ENCODE results near the gene AGBL1. TPM values are rescaled to one million over a fixed set of nuclear protein-coding genes. Genes with fewer than 3 reads are reported as not detected.

AGBL1 gene
- total and polyA plus RNA-seq, 9 donors = under 0.01 to 0.02 TPM; not detected in 7

DNA sequence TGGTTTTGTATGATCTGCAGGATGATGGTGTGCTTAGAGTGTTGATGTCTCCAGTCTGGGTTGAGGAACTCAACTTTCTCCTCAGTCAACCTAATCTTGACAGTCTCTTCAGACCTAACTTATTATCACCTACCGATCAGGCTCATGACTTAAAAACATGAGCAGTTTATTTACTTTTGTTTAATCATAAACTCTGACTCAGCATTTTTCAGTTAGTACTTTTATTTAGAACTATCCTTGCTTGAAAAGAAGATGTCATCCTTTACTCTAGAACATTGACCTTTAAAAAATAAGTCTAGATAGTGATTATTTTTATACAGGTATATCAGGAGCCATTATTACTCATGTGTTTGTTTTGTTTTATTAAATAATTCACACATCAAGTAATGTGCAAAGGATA is 414.8 kb downstream of the AGBL1 start:
- intact Hi-C loops (cut with DNase I) = loop anchor here in 1 of 4 donors (10.0 kb wide), 1 partner anchor 60 kb away; no protein-coding TSS in a partner anchor
- TF ChIP-seq, protein P1, sequence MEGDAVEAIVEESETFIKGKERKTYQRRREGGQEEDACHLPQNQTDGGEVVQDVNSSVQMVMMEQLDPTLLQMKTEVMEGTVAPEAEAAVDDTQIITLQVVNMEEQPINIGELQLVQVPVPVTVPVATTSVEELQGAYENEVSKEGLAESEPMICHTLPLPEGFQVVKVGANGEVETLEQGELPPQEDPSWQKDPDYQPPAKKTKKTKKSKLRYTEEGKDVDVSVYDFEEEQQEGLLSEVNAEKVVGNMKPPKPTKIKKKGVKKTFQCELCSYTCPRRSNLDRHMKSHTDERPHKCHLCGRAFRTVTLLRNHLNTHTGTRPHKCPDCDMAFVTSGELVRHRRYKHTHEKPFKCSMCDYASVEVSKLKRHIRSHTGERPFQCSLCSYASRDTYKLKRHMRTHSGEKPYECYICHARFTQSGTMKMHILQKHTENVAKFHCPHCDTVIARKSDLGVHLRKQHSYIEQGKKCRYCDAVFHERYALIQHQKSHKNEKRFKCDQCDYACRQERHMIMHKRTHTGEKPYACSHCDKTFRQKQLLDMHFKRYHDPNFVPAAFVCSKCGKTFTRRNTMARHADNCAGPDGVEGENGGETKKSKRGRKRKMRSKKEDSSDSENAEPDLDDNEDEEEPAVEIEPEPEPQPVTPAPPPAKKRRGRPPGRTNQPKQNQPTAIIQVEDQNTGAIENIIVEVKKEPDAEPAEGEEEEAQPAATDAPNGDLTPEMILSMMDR (IDR thresholded peaks at IDR 0.05) = no peak
- TF ChIP-seq EP300 (IDR thresholded peaks at IDR 0.05) = no peak
- TF ChIP-seq POLR2A (IDR thresholded peaks at IDR 0.05) = no peak
- WGBS, 3 donors = 76 to 93% (median 85%) methylated on average over 1 of the region's 1 CpG
- Histone ChIP-seq H3K4me1 (ENCODE audit: insufficient read depth) (no peaks in the 10 kb centered on the region), H3K36me3 (no peaks in the 10 kb centered on the region), H3K27ac (no peak overlapping the region), H3K4me3 (no peak overlapping the region), H3K9me3 (no peaks in the 10 kb centered on the region), H3K27me3 (no peaks in the 10 kb centered on the region)
- no peak for DNase-seq

DNA sequence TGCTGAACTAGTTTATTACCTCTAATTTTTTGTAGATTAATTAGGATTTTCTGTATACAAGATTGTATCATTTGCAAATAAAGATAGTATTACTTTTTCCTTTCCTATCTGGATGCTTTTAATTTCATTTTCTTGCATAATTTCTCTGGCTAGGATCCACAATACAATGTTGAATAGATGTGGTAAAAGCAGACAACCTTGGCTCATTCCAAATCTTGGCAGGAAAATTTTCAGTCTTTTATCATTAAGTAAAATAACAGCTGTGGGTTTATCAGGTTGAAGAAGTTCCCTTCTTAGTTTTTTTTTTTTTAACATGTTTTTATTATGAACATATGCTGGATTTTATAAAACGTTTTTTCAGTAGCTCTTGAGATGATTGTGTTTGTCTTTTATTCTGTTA is 422.6 kb downstream of the AGBL1 start:
- 0 to 6% (median 0%) methylated on average over 1 of the region's 1 CpG for WGBS, 3 donors

DNA sequence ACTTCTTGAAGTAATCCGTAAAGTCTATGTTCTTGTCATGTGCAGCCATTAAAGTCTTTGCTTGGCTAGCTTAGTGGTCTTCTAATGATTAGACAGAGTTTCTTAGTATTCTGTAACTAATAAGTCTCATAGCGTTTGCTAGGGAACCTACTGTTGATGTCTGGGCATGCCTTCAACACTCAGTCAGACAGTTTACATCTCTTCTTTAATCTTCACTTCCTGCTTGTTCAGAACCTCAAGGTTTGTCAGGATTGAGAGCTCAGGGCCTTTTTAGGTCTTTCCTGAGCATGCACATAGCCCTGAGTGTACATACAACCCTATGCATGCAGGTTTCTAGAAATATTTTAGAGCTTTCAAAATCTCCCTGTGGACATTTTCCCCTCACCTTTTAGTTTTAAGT is 426.3 kb downstream of the AGBL1 start:
- WGBS, 3 donors = 81 to 91% (median 85%) methylated on average over 2 of the region's 2 CpGs
- H3K36me3 ChIP-seq = no peaks in the 10 kb centered on the region
- intact Hi-C loops (cut with DNase I) = no loop called here
- H3K9me3 ChIP-seq = no peaks in the 10 kb centered on the region
- no peaks in the 10 kb centered on the region for H3K27me3 ChIP-seq
- no peak for DNase-seq
- H3K4me3 ChIP-seq = no peak overlapping the region
- TF ChIP-seq POLR2A (IDR thresholded peaks at IDR 0.05) = no peak
- TF ChIP-seq, protein P1 (IDR thresholded peaks at IDR 0.05) = no peak
- no peak for TF ChIP-seq EP300 (IDR thresholded peaks at IDR 0.05)
- H3K27ac ChIP-seq = no peak overlapping the region
- no peaks in the 10 kb centered on the region for H3K4me1 ChIP-seq (ENCODE audit: insufficient read depth)

More for the DNA sequence above, 422.6 kb downstream of the AGBL1 start:
- no peaks in the 10 kb centered on the region for H3K4me1 ChIP-seq (ENCODE audit: insufficient read depth)
- H3K27ac ChIP-seq = no peak overlapping the region
- no peaks in the 10 kb centered on the region for H3K36me3 ChIP-seq
- TF ChIP-seq EP300 (IDR thresholded peaks at IDR 0.05) = no peak
- TF ChIP-seq, protein P1 (IDR thresholded peaks at IDR 0.05) = no peak
- TF ChIP-seq POLR2A (IDR thresholded peaks at IDR 0.05) = no peak
- no peaks in the 10 kb centered on the region for H3K9me3 ChIP-seq
- no peak overlapping the region for H3K4me3 ChIP-seq
- intact Hi-C loops (cut with DNase I) = no loop called here
- no peak for DNase-seq
- no peaks in the 10 kb centered on the region for H3K27me3 ChIP-seq

DNA sequence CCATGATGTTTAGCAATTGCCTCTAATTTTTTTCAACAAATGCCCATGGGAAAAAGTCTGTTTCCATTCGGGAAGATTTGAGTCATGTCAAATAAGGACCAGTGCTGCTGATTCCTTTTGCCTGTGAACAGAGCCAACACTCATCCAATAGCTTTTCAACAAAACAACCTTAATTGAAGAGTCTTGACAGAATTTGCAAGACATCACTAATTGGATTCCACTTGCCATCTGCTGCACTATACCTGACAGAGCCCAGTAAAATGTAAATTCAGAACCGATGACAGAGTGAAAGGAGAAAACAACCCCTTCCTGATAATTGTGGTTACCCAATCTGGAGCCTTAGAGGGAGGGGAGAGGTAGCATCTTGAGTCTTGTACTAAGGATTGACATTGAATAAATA is 426.7 kb downstream of the AGBL1 start:
- Histone ChIP-seq H3K27ac (no peak overlapping the region), H3K4me3 (no peak overlapping the region), H3K4me1 (ENCODE audit: insufficient read depth) (no peaks in the 10 kb centered on the region), H3K36me3 (no peaks in the 10 kb centered on the region), H3K27me3 (no peaks in the 10 kb centered on the region), H3K9me3 (no peaks in the 10 kb centered on the region)
- intact Hi-C loops (cut with DNase I) = no loop called here
- DNase-seq = no peak
- TF ChIP-seq, protein P1 (IDR thresholded peaks at IDR 0.05) = no peak
- WGBS, 3 donors = 41 to 83% (median 42%) methylated on average over 2 of the region's 2 CpGs

DNA sequence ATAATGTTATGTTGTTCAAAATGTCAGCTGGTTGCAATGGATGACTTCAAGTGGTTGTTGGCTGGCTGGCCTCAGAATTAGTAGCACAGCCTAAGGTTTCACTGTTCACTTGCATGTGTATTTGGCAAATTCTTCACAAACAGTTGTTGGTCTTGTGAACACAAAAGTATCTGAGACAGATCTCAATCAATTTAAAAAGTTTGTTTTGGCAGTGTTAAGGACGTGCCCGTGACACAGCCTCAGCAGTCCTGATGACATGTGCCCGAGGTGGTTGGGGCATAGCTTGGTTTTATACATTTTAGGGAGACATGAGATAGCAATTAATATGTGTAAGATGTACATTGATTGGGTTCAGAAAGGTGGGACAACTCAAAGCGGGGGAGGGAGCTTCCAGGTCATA is 436.0 kb downstream of the AGBL1 start:
- H3K36me3 ChIP-seq = no peaks in the 10 kb centered on the region
- H3K4me3 ChIP-seq = no peak overlapping the region
- no peaks in the 10 kb centered on the region for H3K4me1 ChIP-seq (ENCODE audit: insufficient read depth)
- no peaks in the 10 kb centered on the region for H3K27me3 ChIP-seq
- WGBS, 3 donors = 80 to 90% (median 85%) methylated on average over 4 of the region's 4 CpGs
- H3K9me3 ChIP-seq = no peaks in the 10 kb centered on the region
- no peak for DNase-seq
- no peak overlapping the region for H3K27ac ChIP-seq
- intact Hi-C loops (cut with DNase I) = no loop called here
- TF ChIP-seq, protein P1 (IDR thresholded peaks at IDR 0.05) = no peak
- TF ChIP-seq POLR2A (IDR thresholded peaks at IDR 0.05) (no peak), EP300 (IDR thresholded peaks at IDR 0.05) (no peak)
